Ascending aorta (tissue), 2 donors: Measurements from ENCODE around the gene TBC1D4. TPM values are rescaled to one million over a fixed set of nuclear protein-coding genes. Genes with fewer than 3 reads are reported as not detected.

ENCODE experiments used
- DNase-seq, 2 donors: peaks; one replicate each; pipeline ENCODE4 v3.0.0-alpha.2; 2019; ENCODE audit warnings: low spot score in 2 of 2
- H3K27ac ChIP-seq, 2 donors: fragments of 200-600 bp; sonication (generic); one replicate each; pipeline ENCODE4 v1.5.1; 2016 to 2017; ENCODE audit warnings: mild to moderate bottlenecking in 1 of 2
- H3K27me3 ChIP-seq: fragments of 200-600 bp; sonication (generic); one replicate; pipeline ENCODE4 v1.5.1; 2017
- H3K36me3 ChIP-seq, 2 donors: fragments of 200-600 bp; sonication (generic); one replicate each; pipeline ENCODE4 v1.5.1; 2016
- H3K4me1 ChIP-seq, 2 donors: fragments of 200-600 bp; sonication (generic); one replicate each; pipeline ENCODE4 v1.5.1; 2016 to 2017; ENCODE audit warnings: mild to moderate bottlenecking in 1 of 2
- H3K4me3 ChIP-seq, 2 donors: fragments of 200-600 bp; sonication (generic); one replicate each; pipeline ENCODE4 v1.5.1; 2016 to 2017; ENCODE audit warnings: mild to moderate bottlenecking in 1 of 2
- H3K9me3 ChIP-seq, 2 donors: fragments of 200-600 bp; sonication (generic); one replicate each; pipeline ENCODE4 v1.5.1; 2016
- CTCF ChIP-seq, 3 experiments: fragments of 200-600 bp in 2 of 3; fragments of 450-650 bp in 1 of 3; sonication (generic) in 2 of 3; IDR thresholded peaks; one replicate each; pipeline ENCODE4 v1.5.1; 2016 to 2019; ENCODE audit warnings: antibody characterized with exemption in 3 of 3, mild to moderate bottlenecking in 1 of 3, moderate library complexity in 1 of 3
- intact Hi-C: fragments of 100-400 bp; cut with DNase I; formaldehyde crosslinking; loops from one replicate; pipeline ENCODE4 v1.15.1; 2023
- total RNA-seq: library from RNA; depleted of rRNA; stranded (reverse); fragments of >200 nt; gene quantifications from one replicate; pipeline ENCODE4 v1.1.0, GENCODE V29; 2016

The TBC1D4 gene
- total RNA-seq, 1 donor from 2014 or later, result 9.5 TPM

- no peaks in the 10 kb centered on the region for H3K4me1 ChIP-seq
- intact Hi-C loops, result no loop called here
- no peak for TF ChIP-seq CTCF (IDR thresholded peaks at IDR 0.05)
- H3K27ac ChIP-seq, result no peak overlapping the region
- H3K27me3 ChIP-seq, result no peaks in the 10 kb centered on the region
- H3K36me3 ChIP-seq, result no peaks in the 10 kb centered on the region
- DNase-seq, result no peak
- no peaks in the 10 kb centered on the region for H3K9me3 ChIP-seq
- no peak overlapping the region for H3K4me3 ChIP-seq
These were observed 11.2 kb upstream of the TBC1D4 start for GRCh38 chr13:75493156-75493555.

GRCh38 chr13:75492389-75492788 is 10.4 kb upstream of the TBC1D4 start:
- H3K9me3 ChIP-seq, result no peaks in the 10 kb centered on the region
- intact Hi-C loops, result no loop called here
- DNase-seq, result no peak
- H3K27me3 ChIP-seq, result no peaks in the 10 kb centered on the region
- no peaks in the 10 kb centered on the region for H3K4me1 ChIP-seq
- no peak overlapping the region for H3K27ac ChIP-seq
- H3K36me3 ChIP-seq, result no peaks in the 10 kb centered on the region
- H3K4me3 ChIP-seq, result no peak overlapping the region
- no peak for TF ChIP-seq CTCF (IDR thresholded peaks at IDR 0.05)

- DNase-seq, result no peak
- Histone ChIP-seq H3K4me1 (no peaks in the 10 kb centered on the region), H3K27me3 (no peaks in the 10 kb centered on the region), H3K27ac (no peak overlapping the region), H3K36me3 (no peaks in the 10 kb centered on the region), H3K4me3 (no peak overlapping the region), H3K9me3 (no peaks in the 10 kb centered on the region)
- TF ChIP-seq CTCF (IDR thresholded peaks at IDR 0.05), result no peak
- intact Hi-C loops, result no loop called here
These were observed 9.4 kb upstream of the TBC1D4 start for GRCh38 chr13:75491376-75491775.

- no peak for DNase-seq
- no peak for TF ChIP-seq CTCF (IDR thresholded peaks at IDR 0.05)
- no peaks in the 10 kb centered on the region for H3K27me3 ChIP-seq
- no peaks in the 10 kb centered on the region for H3K36me3 ChIP-seq
- H3K9me3 ChIP-seq, result no peaks in the 10 kb centered on the region
- H3K27ac ChIP-seq, result no peak overlapping the region
- intact Hi-C loops, result no loop called here
- H3K4me3 ChIP-seq, result no peak overlapping the region
- no peaks in the 10 kb centered on the region for H3K4me1 ChIP-seq
These were observed 7.7 kb upstream of the TBC1D4 start for GRCh38 chr13:75489502-75490263.

GRCh38 chr13:75486146-75487062 is 4.4 kb upstream of the TBC1D4 start:
- no peaks in the 10 kb centered on the region for H3K4me1 ChIP-seq
- H3K27ac ChIP-seq, result no peak overlapping the region
- intact Hi-C loops, result no loop called here
- no peak overlapping the region for H3K4me3 ChIP-seq
- no peak for DNase-seq
- no peak for TF ChIP-seq CTCF (IDR thresholded peaks at IDR 0.05)
- H3K9me3 ChIP-seq, result no peaks in the 10 kb centered on the region
- no peaks in the 10 kb centered on the region for H3K36me3 ChIP-seq
- no peaks in the 10 kb centered on the region for H3K27me3 ChIP-seq
